K562 treated with DMSO at 1 percent for 48 hours (cell line): ENCODE data around the gene SLC25A38. TPM values are rescaled to one million over a fixed set of nuclear protein-coding genes. Genes with fewer than 3 reads are reported as not detected.

Experiments used
- total RNA-seq: library from RNA; unstranded; fragments of 300-600 nt; gene quantifications from 2 replicates; pipeline ENCODE4 v1.2.3, GENCODE V29; 2022; ENCODE audit warnings: low replicate concordance; ENCODE audit errors: extremely low read depth

Gene SLC25A38
- not detected in 2 replicates for total RNA-seq

DNA sequence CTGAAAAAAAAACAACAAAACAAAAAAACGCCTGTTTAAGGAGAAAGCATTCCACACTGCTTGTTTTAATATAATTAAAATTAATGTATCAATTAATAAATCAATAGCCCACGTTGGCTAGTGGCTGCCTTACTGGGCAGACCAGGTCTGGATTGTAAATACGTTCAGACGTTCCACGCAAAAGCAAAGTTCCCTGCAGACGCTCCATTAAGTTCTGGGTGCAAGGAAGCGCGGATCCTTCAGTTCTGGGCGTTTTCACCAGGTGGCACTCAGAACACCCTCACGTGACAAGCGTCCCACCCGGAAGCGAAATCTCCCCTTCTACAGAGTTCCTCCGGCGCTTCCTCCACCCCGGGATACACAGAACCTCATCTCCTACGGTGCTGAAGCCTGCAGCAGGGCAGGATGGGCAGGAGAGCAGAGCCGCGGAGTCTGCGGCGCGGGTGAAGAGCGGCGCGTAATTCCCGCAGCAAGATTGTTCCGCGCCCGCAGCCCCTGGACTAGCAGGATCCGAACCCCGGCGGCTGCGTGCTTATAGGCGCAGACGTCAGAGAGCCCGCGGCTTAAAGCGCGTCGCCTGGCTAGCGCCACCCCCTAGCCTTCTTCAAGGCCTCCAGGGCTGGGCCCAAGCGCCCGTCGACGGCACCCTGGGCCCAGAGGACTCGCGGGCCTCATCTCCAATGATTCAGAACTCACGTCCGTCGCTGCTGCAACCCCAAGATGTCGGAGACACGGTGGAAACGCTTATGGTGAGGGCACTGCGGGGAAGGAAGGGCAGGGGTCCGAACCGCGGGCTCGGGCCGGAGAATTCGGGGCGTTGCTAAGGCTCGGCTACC, at the start of gene SLC25A38:
Gene SLC25A38 (plus strand): TSS at position 326 of the 836 bp plus-strand sequence. CDS start 355 bp downstream, at position 681.

GRCh38 chr3:39406368-39407258, 23.4 kb downstream of the SLC25A38 start, which contains the start of gene RPSA:
TSS of gene RPSA (plus strand) at chr3:39406720. CDS start at chr3:39407654, 934 bp downstream.

Other genes starting within 250 kb of the SLC25A38 start
- 157 TPM in 1 of 2 replicates, not detected in the other for gene CSRNP1, start 229.8 kb upstream of the SLC25A38 start, total RNA-seq
- gene XIRP1, start 190.8 kb upstream of the SLC25A38 start, total RNA-seq, result not detected in 2 replicates
- not detected in 2 replicates for gene CX3CR1, start 103.3 kb upstream of the SLC25A38 start, total RNA-seq
- gene CCR8, start 53.7 kb upstream of the SLC25A38 start, total RNA-seq, result not detected in 2 replicates
- 1,766 TPM in 1 of 2 replicates, not detected in the other for gene RPSA, start 23.4 kb downstream of the SLC25A38 start, total RNA-seq
- gene MOBP, start 84.3 kb downstream of the SLC25A38 start, total RNA-seq, result not detected in 2 replicates